ENCODE data around the gene NCBP3.

GRCh38 chr17:3835410-3836229, 10.4 kb downstream of the NCBP3 start:
- TF ChIP-seq CTCF (IDR thresholded peaks at IDR 0.05), result no peak
- no peak for TF ChIP-seq POLR2A (IDR thresholded peaks at IDR 0.05; ENCODE audit: low read depth)
